Stimulated activated CD8-positive, alpha-beta memory T cell treated with anti-CD3 and anti-CD28 coated beads, Interleukin-15, amount 100 ng/mL, for 1 hour (primary cell): ENCODE data around the gene NLRP12.
"Not testable (repeated sequence)": the region's sequence is repeated elsewhere in the genome, so short reads cannot be mapped to it uniquely, and the experiment has no call there.

ENCODE experiments used
- DNase-seq: peaks from one replicate; pipeline ENCODE4 v3.0.0-alpha.2; 2020; ENCODE audit warnings: low read depth

The NLRP12 gene

GRCh38 chr19:53838446-53838845, 14.3 kb upstream of the NLRP12 start:
- DNase-seq, result not testable (repeated sequence)

- not testable (repeated sequence) for DNase-seq
Measured at GRCh38 chr19:53832861-53833260, 8.7 kb upstream of the NLRP12 start.

GRCh38 chr19:53828531-53828930, 4.4 kb upstream of the NLRP12 start:
- DNase-seq, result no peak

- no peak for DNase-seq
Measured at GRCh38 chr19:53826876-53827275, 2.8 kb upstream of the NLRP12 start.

GRCh38 chr19:53823380-53824120, 564 bp downstream of the NLRP12 start:
- no peak for DNase-seq

GRCh38 chr19:53819861-53820260, 4.3 kb downstream of the NLRP12 start:
- DNase-seq, result no peak

- DNase-seq, result no peak
Measured at GRCh38 chr19:53818756-53819155, 5.4 kb downstream of the NLRP12 start.

GRCh38 chr19:53813996-53814395, 10.1 kb downstream of the NLRP12 start:
- no peak for DNase-seq

- no peak for DNase-seq
Measured at GRCh38 chr19:53812335-53812734, 11.8 kb downstream of the NLRP12 start.

GRCh38 chr19:53810891-53811290, 13.2 kb downstream of the NLRP12 start:
- DNase-seq, result no peak

- DNase-seq, result no peak
Measured at GRCh38 chr19:53810187-53810546, 13.9 kb downstream of the NLRP12 start.

- no peak for DNase-seq
Measured at GRCh38 chr19:53809518-53810186, 14.5 kb downstream of the NLRP12 start.

- no peak for DNase-seq
Measured at GRCh38 chr19:53808710-53809125, 15.4 kb downstream of the NLRP12 start.

- DNase-seq, result no peak
Measured at GRCh38 chr19:53801257-53801656, 22.9 kb downstream of the NLRP12 start.

- DNase-seq, result no peak
Measured at GRCh38 chr19:53795019-53795418, 29.1 kb downstream of the NLRP12 start.

GRCh38 chr19:53792721-53793433, 31.2 kb downstream of the NLRP12 start:
- DNase-seq, result peak; percentile 52

- no peak for DNase-seq
Measured at GRCh38 chr19:53789708-53790678, 34.1 kb downstream of the NLRP12 start.

- no peak for DNase-seq
Measured at GRCh38 chr19:53787266-53787665, 36.8 kb downstream of the NLRP12 start.

- DNase-seq, result no peak
Measured at GRCh38 chr19:53786744-53787143, 37.4 kb downstream of the NLRP12 start.

- no peak for DNase-seq
Measured at GRCh38 chr19:53785196-53785889, 38.8 kb downstream of the NLRP12 start.

GRCh38 chr19:53782698-53783097, 41.4 kb downstream of the NLRP12 start:
- no peak for DNase-seq
